Esophagus squamous epithelium (tissue), 4 donors: ENCODE measurements around the gene CLEC4A.
"Not testable (repeated sequence)": the region's sequence is repeated elsewhere in the genome, so short reads cannot be mapped to it uniquely, and the experiment has no call there.

Source experiments
- CTCF ChIP-seq, 6 experiments: fragments of 450-650 bp in 4 of 6; fragments of 200-600 bp in 2 of 6; sonication (generic) in 2 of 6; IDR thresholded peaks; one replicate each; pipeline ENCODE4 v1.5.1; 2016 to 2019; ENCODE audit warnings: antibody characterized with exemption in 6 of 6, mild to moderate bottlenecking in 4 of 6, moderate library complexity in 4 of 6
- POLR2A ChIP-seq, 4 donors: fragments of 450-650 bp; IDR thresholded peaks; one replicate each; pipeline ENCODE4 v1.6.1; 2017; ENCODE audit warnings: antibody characterized with exemption in 4 of 4, mild to moderate bottlenecking in 4 of 4, moderate library complexity in 3 of 4

- not testable (repeated sequence) for TF ChIP-seq CTCF, POLR2A (IDR thresholded peaks at IDR 0.05)
Observed at GRCh38 chr12:8182923-8183322, 59.5 kb downstream of the CLEC4A start.
